Measurements from ENCODE around the gene CD22. TPM values are rescaled to one million over a fixed set of nuclear protein-coding genes. Genes with fewer than 3 reads are reported as not detected.

The CD22 gene
- total RNA-seq, result 100 to 1,000 TPM in 5 of 7 donors, 10 to 100 TPM in 2; 54.2 to 264 (median 137) TPM
- 10 to 100 TPM; 79.4 to 94.2 TPM for polyA plus RNA-seq
- long read RNA-seq, donor 1, partial matches to known transcripts, result 18 of 59 reads
- long read RNA-seq, donor 1, other reads (novel, unspliced or antisense), result 40 of 59 reads
- long read RNA-seq, donor 2, partial matches to known transcripts, result 8 of 9 reads
- long read RNA-seq, donor 2, other reads (novel, unspliced or antisense), result 0 of 9 reads
- long read RNA-seq, donor 3, partial matches to known transcripts, result 103 of 197 reads
- long read RNA-seq, donor 3, other reads (novel, unspliced or antisense), result 94 of 197 reads

DNA sequence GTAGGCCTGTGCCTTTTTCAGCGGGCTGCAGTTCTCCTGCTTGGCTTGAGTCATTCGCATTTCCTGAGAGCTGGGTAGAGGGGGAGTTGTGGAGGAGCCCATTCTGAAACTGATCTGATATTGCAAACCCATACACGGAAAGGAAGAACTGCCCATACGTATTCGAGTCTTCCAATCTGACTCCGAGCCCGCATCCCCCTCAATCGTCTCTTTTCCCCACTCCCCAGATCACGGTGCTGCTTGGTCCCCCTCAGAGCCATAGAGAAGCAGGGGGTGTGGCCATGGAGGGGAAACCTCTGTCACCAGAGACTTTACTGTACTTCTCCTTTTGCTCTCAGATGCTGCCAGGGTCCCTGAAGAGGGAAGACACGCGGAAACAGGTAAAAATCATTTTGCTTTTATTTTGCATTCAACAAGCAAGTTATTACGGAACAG is at the start of gene CD22:
CD22 (plus strand) TSS at position 337 of the 435 bp plus-strand sequence. CDS start 2,854 bp downstream, outside the sequence.
- Histone ChIP-seq H3K27me3 (no peaks in the 10 kb centered on the region), H3K4me3 (no peak within 1 kb of the TSS), H3K27ac (no peak within 1 kb of the TSS), H3K9me3 (no peaks in the 10 kb centered on the region), H3K36me3 (no peaks in the 10 kb centered on the region), H3K4me1 (ENCODE audit: insufficient read depth) (no peaks in the 10 kb centered on the region)
- intact Hi-C loops (cut with DNase I), result no loop called here
- 84 to 89% (median 86%) methylated on average over 12 of the region's 12 CpGs for WGBS, 3 donors
- TF ChIP-seq, protein P1, sequence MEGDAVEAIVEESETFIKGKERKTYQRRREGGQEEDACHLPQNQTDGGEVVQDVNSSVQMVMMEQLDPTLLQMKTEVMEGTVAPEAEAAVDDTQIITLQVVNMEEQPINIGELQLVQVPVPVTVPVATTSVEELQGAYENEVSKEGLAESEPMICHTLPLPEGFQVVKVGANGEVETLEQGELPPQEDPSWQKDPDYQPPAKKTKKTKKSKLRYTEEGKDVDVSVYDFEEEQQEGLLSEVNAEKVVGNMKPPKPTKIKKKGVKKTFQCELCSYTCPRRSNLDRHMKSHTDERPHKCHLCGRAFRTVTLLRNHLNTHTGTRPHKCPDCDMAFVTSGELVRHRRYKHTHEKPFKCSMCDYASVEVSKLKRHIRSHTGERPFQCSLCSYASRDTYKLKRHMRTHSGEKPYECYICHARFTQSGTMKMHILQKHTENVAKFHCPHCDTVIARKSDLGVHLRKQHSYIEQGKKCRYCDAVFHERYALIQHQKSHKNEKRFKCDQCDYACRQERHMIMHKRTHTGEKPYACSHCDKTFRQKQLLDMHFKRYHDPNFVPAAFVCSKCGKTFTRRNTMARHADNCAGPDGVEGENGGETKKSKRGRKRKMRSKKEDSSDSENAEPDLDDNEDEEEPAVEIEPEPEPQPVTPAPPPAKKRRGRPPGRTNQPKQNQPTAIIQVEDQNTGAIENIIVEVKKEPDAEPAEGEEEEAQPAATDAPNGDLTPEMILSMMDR (IDR thresholded peaks at IDR 0.05), result no peak
- TF ChIP-seq EP300 (IDR thresholded peaks at IDR 0.05), result no peak
- no peak for TF ChIP-seq POLR2A (IDR thresholded peaks at IDR 0.05)
- no peak for DNase-seq

DNA sequence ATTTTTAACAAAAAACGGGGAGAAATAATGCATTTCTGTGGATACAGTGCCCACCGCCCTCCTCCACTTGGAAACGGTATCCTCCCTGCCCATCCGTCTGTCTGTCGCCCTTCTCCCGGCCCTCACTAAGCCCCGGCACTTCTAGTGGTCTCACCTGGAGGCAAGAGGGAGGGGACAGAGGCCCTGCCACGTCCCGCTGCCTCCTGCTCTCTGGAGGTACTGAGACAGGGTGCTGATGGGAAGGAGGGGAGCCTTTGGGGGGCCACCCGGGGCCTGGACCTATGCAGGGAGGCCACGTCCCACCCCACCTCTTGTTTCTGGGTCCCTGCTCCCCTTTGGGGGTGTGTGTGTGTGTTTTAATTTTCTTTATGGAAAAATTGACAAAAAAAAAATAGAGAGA is 49.6 kb upstream of the CD22 start:
- intact Hi-C loops (cut with DNase I), result loop anchor here in 2 of 4 donors (2.0 to 10.0 kb wide), 2 partner anchors 27 to 65 kb away; partner anchors contain the start of gene FFAR1 (in 1 of the 2)
- Histone ChIP-seq H3K36me3 (no peaks in the 10 kb centered on the region), H3K4me3 (no peak overlapping the region)

DNA sequence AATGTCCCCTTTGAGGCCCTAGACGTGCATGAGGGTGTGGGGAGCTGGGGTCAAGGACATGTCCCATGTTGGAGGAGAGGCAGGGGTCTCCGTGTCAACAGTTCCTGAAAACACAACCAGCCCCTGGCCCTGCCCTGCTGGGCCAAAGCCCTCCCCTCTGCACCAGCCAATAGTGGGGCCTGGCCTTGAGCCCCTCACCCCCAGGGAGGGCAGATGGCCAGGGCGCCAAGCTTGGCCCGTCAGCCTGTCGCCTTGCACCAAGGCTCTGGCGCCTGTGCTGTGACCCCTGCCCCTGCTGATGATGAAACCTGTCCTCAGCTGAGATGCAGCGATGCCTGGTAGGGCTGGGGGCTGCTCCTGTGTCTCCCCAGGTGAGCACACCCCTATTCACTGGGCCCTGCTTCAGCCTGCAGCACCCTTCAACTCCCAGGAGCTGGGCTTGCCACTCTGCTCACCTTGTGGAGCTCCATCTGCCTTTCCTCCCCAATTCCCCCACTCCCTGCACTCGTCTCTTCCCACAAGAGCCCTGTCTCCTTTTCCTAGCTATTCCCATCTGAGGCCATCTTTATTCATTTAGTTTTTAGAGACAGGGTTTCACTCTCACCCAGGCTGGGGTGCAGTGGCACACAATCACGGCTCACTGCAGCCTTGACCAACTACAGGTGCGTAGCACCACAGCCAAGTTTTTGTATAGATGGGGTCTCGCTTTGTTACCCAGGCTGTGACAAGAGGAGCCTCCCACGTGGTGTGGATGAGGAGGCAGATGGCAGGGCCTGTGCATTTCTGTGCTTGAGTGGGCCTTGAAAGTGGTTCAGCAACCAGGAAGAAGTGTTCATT is 48.8 kb upstream of the CD22 start:
- WGBS, 3 donors, result 44 to 61% (median 55%) methylated on average over 10 to 12 of the region's 12 CpGs
- Histone ChIP-seq H3K27ac (peak overlapping the region; percentile 30 to 87), H3K4me1 (ENCODE audit: insufficient read depth) (peaks cover 19% of the 10 kb centered on the region), H3K9me3 (no peaks in the 10 kb centered on the region), H3K36me3 (no peaks in the 10 kb centered on the region), H3K4me3 (no peak overlapping the region), H3K27me3 (no peaks in the 10 kb centered on the region)
- DNase-seq, result peak in 4 of 5 donors; percentile 52 to 65 (median 60)
- intact Hi-C loops (cut with DNase I), result loop anchor here in 2 of 4 donors (2.0 to 10.0 kb wide), 2 partner anchors 27 to 65 kb away; partner anchors contain the start of gene FFAR1 (in 1 of the 2)
- TF ChIP-seq, protein P1 (IDR thresholded peaks at IDR 0.05), result no peak
- TF ChIP-seq EP300 (IDR thresholded peaks at IDR 0.05) (no peak), POLR2A (IDR thresholded peaks at IDR 0.05) (no peak)

More for the DNA sequence above, 49.6 kb upstream of the CD22 start:
- TF ChIP-seq, protein P1 (IDR thresholded peaks at IDR 0.05), result no peak
- TF ChIP-seq POLR2A (IDR thresholded peaks at IDR 0.05) (no peak), EP300 (IDR thresholded peaks at IDR 0.05) (no peak)
- peak overlapping the region in 1 of 2 donors; percentile 87 for H3K27ac ChIP-seq
- no peak for DNase-seq
- H3K27me3 ChIP-seq, result no peaks in the 10 kb centered on the region
- 51 to 65% (median 61%) methylated on average over 11 of the region's 11 CpGs for WGBS, 3 donors
- no peaks in the 10 kb centered on the region for H3K9me3 ChIP-seq
- H3K4me1 ChIP-seq (ENCODE audit: insufficient read depth), result peaks cover 19% of the 10 kb centered on the region

DNA sequence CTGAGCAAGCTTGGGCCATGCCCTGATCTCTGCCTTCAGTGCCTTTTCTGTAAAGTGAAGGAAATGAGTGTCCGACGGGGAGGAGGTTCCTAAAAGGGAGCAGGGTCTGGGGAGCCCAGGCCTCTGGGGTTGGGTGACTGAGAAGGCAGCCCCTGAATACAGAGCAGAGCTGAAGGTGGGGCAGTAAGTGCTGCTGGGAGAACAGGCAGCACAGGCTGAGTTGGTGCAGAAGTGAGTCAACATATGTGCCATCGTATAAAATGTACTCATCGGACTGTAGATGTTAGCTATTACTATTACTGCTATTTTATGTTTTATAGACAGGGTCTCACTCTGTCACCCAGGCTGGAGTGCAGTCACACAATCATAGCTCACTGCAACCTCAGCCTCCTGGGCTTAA is 47.7 kb upstream of the CD22 start:
- no peak for DNase-seq
- peak overlapping the region; percentile 38 to 87 for H3K27ac ChIP-seq
- H3K4me1 ChIP-seq (ENCODE audit: insufficient read depth), result peaks cover 22% of the 10 kb centered on the region
- no peaks in the 10 kb centered on the region for H3K36me3 ChIP-seq
- no peak overlapping the region for H3K4me3 ChIP-seq
- no peak for TF ChIP-seq EP300 (IDR thresholded peaks at IDR 0.05)
- TF ChIP-seq, protein P1 (IDR thresholded peaks at IDR 0.05), result no peak
- no peak for TF ChIP-seq POLR2A (IDR thresholded peaks at IDR 0.05)
- H3K9me3 ChIP-seq, result no peaks in the 10 kb centered on the region
- H3K27me3 ChIP-seq, result no peaks in the 10 kb centered on the region
- intact Hi-C loops (cut with DNase I), result no loop called here
- 81 to 92% (median 88%) methylated on average over 4 of the region's 4 CpGs for WGBS, 3 donors

All from ovary (tissue), 10 donors.